BE2C (cell line): ENCODE measurements around the gene NXPH1.

ENCODE experiments used
- DNase-seq: peaks from one replicate; pipeline ENCODE4 v3.0.0-alpha.2; 2020
- H3K27me3 ChIP-seq: fragments of 250-450 bp; sonication (Bioruptor Pico); 2 replicates; pipeline ENCODE4 v1.5.1; 2020; ENCODE audit warnings: mild to moderate bottlenecking
- H3K36me3 ChIP-seq: fragments of 250-450 bp; sonication (Bioruptor Pico); 2 replicates; pipeline ENCODE4 v1.5.1; 2020; ENCODE audit warnings: mild to moderate bottlenecking
- H3K4me1 ChIP-seq: fragments of 250-450 bp; sonication (Bioruptor Pico); 2 replicates; pipeline ENCODE4 v1.5.1; 2020
- H3K4me3 ChIP-seq: 2 replicates; pipeline ENCODE4 v1.5.1; 2011; ENCODE audit warnings: low read depth, low read length
- H3K9me3 ChIP-seq: fragments of 250-450 bp; sonication (Bioruptor Pico); 2 replicates; pipeline ENCODE4 v1.5.1; 2020
- TF ChIP-seq, protein P1 (sequence below): IDR thresholded peaks from 2 replicates; pipeline ENCODE4 v1.5.1; 2012; ENCODE audit warnings: mild to moderate bottlenecking, low read depth, low read length

The NXPH1 gene

DNA sequence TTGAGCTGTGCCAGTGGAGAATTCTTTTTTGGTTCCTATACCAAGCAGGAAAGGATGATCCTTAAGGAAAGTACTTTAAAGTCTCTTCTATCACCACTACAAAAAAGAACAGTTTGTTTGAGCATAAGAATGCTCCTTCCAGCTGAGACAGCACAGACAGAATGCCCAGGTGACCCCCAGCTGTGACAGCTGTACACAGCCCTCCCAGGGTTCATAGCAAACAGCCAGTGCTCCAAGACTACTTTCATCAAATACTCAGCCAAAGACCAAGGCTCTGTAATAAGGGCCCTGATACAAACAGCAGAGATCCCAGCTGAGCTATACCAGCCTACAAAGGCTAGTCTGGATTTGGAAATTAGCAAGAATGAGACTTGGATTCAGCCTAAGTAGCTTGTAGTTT, 65.7 kb downstream of the NXPH1 start:
- Histone ChIP-seq H3K9me3 (no peaks in the 10 kb centered on the region), H3K4me3 (no peak overlapping the region), H3K36me3 (no peaks in the 10 kb centered on the region), H3K4me1 (no peaks in the 10 kb centered on the region), H3K27me3 (no peaks in the 10 kb centered on the region)
- DNase-seq: no peak
- TF ChIP-seq, protein P1, sequence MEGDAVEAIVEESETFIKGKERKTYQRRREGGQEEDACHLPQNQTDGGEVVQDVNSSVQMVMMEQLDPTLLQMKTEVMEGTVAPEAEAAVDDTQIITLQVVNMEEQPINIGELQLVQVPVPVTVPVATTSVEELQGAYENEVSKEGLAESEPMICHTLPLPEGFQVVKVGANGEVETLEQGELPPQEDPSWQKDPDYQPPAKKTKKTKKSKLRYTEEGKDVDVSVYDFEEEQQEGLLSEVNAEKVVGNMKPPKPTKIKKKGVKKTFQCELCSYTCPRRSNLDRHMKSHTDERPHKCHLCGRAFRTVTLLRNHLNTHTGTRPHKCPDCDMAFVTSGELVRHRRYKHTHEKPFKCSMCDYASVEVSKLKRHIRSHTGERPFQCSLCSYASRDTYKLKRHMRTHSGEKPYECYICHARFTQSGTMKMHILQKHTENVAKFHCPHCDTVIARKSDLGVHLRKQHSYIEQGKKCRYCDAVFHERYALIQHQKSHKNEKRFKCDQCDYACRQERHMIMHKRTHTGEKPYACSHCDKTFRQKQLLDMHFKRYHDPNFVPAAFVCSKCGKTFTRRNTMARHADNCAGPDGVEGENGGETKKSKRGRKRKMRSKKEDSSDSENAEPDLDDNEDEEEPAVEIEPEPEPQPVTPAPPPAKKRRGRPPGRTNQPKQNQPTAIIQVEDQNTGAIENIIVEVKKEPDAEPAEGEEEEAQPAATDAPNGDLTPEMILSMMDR: no peak

DNA sequence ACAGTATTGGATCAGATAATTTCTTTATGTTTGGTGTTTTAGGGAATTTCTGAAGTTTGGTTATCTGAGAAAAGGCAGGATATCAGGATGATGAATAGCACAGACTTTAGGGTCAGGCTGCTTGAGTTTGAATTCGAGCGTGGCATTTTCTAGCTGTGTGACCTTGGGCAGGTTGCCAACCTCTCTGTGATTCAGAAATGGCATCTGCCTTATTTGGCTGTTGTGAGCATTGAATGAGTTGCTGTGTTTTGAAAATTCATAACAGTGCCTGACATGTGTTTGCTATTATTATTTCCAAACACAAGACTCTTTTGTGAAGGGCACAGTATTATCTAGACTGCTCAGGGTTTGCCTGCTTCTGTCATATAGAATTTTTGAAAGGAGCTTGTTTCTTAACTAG, 66.9 kb downstream of the NXPH1 start:
- DNase-seq: peak; percentile 19
- TF ChIP-seq, protein P1: no peak
- H3K4me1 ChIP-seq: no peaks in the 10 kb centered on the region
- H3K4me3 ChIP-seq: no peak overlapping the region
- H3K36me3 ChIP-seq: no peaks in the 10 kb centered on the region
- no peaks in the 10 kb centered on the region for H3K27me3 ChIP-seq
- no peaks in the 10 kb centered on the region for H3K9me3 ChIP-seq

DNA sequence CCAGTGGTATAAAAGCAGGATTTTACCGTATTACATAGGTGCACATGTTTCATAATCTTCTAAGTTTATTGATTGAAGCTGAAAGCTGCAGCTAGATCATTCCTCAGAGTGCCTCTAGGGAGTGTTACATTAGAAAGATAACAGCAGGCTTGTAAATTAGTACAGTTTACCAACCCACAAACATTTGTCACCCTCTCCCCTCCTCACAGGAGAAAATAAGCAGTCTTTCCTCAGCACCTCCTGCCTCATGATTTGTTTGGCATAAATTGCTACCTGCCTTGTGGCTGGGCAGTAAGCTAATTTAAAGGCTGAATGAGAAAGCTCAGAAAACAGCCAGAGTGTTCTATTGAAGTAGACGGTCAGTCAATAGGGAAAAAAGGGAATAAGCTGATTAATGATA, 74.2 kb downstream of the NXPH1 start:
- Histone ChIP-seq H3K4me3 (no peak overlapping the region), H3K4me1 (peaks cover 32% of the 10 kb centered on the region), H3K36me3 (no peaks in the 10 kb centered on the region), H3K9me3 (no peaks in the 10 kb centered on the region), H3K27me3 (no peaks in the 10 kb centered on the region)
- TF ChIP-seq, protein P1: no peak
- no peak for DNase-seq

DNA sequence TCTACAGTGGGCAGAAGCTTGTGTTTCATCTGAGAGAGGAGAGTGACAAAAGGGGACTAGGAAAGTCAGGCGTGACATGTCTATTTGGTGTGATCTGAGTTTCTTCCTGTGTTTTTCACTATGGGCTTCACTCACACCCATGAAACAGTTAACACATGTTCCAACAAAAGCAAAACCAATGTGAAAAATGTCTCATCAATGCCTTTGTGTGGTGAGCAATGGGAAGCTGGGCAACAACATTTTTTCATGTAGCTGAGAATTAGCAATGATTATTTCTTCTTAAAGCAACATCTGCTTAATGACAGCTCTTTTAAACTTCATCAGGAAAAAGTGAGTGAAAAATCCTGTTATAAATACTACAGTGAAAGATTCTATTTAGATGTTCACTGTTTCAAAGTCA, 76.2 kb downstream of the NXPH1 start:
- Histone ChIP-seq H3K36me3 (no peaks in the 10 kb centered on the region), H3K27me3 (no peaks in the 10 kb centered on the region), H3K4me3 (no peak overlapping the region), H3K4me1 (peaks cover 32% of the 10 kb centered on the region), H3K9me3 (no peaks in the 10 kb centered on the region)
- no peak for DNase-seq
- TF ChIP-seq, protein P1: no peak

DNA sequence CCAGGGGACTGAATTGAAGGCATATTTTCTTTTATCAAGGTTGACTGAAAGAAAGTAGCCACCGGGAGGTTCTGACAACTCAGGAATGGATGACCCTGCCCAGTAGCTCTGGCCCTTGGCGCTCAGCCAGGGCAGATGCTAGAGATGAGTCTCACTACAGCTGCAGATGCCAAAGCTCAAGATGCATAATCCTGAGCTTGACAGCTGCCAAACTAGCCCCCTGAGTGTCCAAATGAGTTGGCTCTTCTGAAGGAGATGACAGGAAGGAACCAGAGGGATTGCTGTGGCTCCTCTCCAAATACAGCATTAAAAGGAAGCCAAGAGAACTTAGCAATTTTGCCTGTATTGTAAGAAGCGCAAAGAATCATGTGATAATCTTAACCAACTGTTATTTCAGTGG, 78.4 kb downstream of the NXPH1 start:
- no peak overlapping the region for H3K4me3 ChIP-seq
- H3K36me3 ChIP-seq: no peaks in the 10 kb centered on the region
- TF ChIP-seq, protein P1: no peak
- H3K4me1 ChIP-seq: peaks cover 33% of the 10 kb centered on the region
- H3K27me3 ChIP-seq: no peaks in the 10 kb centered on the region
- peak; percentile 61 for DNase-seq
- no peaks in the 10 kb centered on the region for H3K9me3 ChIP-seq

DNA sequence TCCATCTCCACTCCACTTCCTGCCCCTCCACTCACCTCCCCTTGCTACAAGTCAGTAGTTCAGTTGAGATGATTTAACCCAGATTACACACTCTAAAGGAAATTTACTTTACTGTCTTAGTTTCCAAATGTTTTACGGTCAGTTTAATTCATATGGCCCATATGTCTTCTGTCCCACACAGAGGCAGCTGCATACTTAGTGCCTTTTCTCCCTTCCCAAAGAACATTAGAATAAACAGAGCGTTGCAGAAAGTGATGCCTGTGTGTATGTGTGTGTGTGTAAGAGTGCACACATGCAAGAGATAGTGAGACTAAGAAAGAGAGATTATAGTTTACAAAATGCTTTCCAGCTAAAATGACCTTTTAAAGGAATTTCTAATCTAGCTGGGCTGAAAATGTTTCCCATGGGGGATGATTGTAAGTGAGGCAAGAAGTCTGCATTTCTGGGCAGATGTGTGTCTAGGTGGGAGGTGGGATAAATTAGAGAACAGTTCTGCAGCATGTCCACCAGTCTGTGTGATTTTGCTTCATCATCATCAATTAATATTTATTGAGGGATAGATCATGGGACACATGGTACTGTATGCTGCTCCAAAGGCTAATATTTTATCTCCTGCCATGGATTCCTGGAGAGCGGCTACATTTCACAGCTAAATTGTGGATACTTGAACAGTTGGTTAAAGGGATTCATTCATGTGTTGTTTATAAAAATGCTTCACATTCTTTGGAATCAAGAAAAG, 81.5 kb downstream of the NXPH1 start:
- no peaks in the 10 kb centered on the region for H3K27me3 ChIP-seq
- H3K36me3 ChIP-seq: no peaks in the 10 kb centered on the region
- no peak overlapping the region for H3K4me3 ChIP-seq
- TF ChIP-seq, protein P1: no peak
- H3K4me1 ChIP-seq: peaks cover 23% of the 10 kb centered on the region
- DNase-seq: no peak
- no peaks in the 10 kb centered on the region for H3K9me3 ChIP-seq
